Stimulated activated naive CD8-positive, alpha-beta T cell treated with anti-CD3 and anti-CD28 coated beads, Interleukin-15, Interleukin-2, amounts not matched to agents 100 ng/mL and 50 ng/mL, for 24 hours (primary cell): ENCODE results near the gene CD2AP.
"Not testable (repeated sequence)": the region's sequence is repeated elsewhere in the genome, so short reads cannot be mapped to it uniquely, and the experiment has no call there.

Source experiments
- H3K27ac Mint-ChIP-seq: one replicate; pipeline ENCODE4 v1.8.0; 2021; ENCODE audit warnings: mild to moderate bottlenecking, mixed read lengths
- H3K27me3 Mint-ChIP-seq: one replicate; pipeline ENCODE4 v1.8.0; 2021; ENCODE audit warnings: mixed read lengths
- H3K36me3 Mint-ChIP-seq: one replicate; pipeline ENCODE4 v1.8.0; 2021; ENCODE audit warnings: low read depth, mixed read lengths
- H3K4me1 Mint-ChIP-seq: one replicate; pipeline ENCODE4 v1.8.0; 2021; ENCODE audit warnings: low read depth, mixed read lengths
- H3K4me3 Mint-ChIP-seq: one replicate; pipeline ENCODE4 v1.8.0; 2021; ENCODE audit warnings: mild to moderate bottlenecking, mixed read lengths
- H3K9me3 Mint-ChIP-seq: one replicate; pipeline ENCODE4 v1.8.0; 2021; ENCODE audit warnings: mixed read lengths

CD2AP gene

GRCh38 chr6:47599512-47599911, 121.9 kb downstream of the CD2AP start:
- Mint-ChIP-seq H3K9me3 (no peaks in the 10 kb centered on the region), H3K36me3 (peaks cover 49% of the 10 kb centered on the region), H3K27ac (no peak overlapping the region), H3K4me1 (no peaks in the 10 kb centered on the region), H3K4me3 (no peak overlapping the region), H3K27me3 (no peaks in the 10 kb centered on the region)

- Mint-ChIP-seq H3K27me3 (no peaks in the 10 kb centered on the region), H3K36me3 (peaks cover 38% of the 10 kb centered on the region)
Measured at GRCh38 chr6:47603227-47603626, 125.6 kb downstream of the CD2AP start.

GRCh38 chr6:47603995-47604394, 126.4 kb downstream of the CD2AP start:
- no peaks in the 10 kb centered on the region for H3K4me1 Mint-ChIP-seq

More at GRCh38 chr6:47603227-47603626, 125.6 kb downstream of the CD2AP start:
- H3K27ac Mint-ChIP-seq = no peak overlapping the region
- no peak overlapping the region for H3K4me3 Mint-ChIP-seq
- H3K9me3 Mint-ChIP-seq = no peaks in the 10 kb centered on the region
- H3K4me1 Mint-ChIP-seq = no peaks in the 10 kb centered on the region

GRCh38 chr6:47621838-47622449, 144.4 kb downstream of the CD2AP start:
- no peak overlapping the region for H3K4me3 Mint-ChIP-seq
- no peaks in the 10 kb centered on the region for H3K27me3 Mint-ChIP-seq
- no peak overlapping the region for H3K27ac Mint-ChIP-seq
- no peaks in the 10 kb centered on the region for H3K4me1 Mint-ChIP-seq
- H3K36me3 Mint-ChIP-seq = peaks cover 57% of the 10 kb centered on the region
- H3K9me3 Mint-ChIP-seq = no peaks in the 10 kb centered on the region

More at GRCh38 chr6:47603995-47604394, 126.4 kb downstream of the CD2AP start:
- Mint-ChIP-seq H3K36me3 (peaks cover 39% of the 10 kb centered on the region), H3K9me3 (no peaks in the 10 kb centered on the region), H3K27me3 (no peaks in the 10 kb centered on the region), H3K4me3 (no peak overlapping the region), H3K27ac (no peak overlapping the region)

GRCh38 chr6:47626782-47627181, 149.2 kb downstream of the CD2AP start:
- Mint-ChIP-seq H3K4me1 (peaks cover 5% of the 10 kb centered on the region), H3K36me3 (peaks cover 18% of the 10 kb centered on the region), H3K9me3 (no peaks in the 10 kb centered on the region), H3K27ac (no peak overlapping the region), H3K4me3 (no peak overlapping the region), H3K27me3 (no peaks in the 10 kb centered on the region)

- no peak overlapping the region for H3K4me3 Mint-ChIP-seq
- H3K27me3 Mint-ChIP-seq = no peaks in the 10 kb centered on the region
- peaks cover 8% of the 10 kb centered on the region for H3K4me1 Mint-ChIP-seq
- peaks cover 6% of the 10 kb centered on the region for H3K36me3 Mint-ChIP-seq
- H3K27ac Mint-ChIP-seq = no peak overlapping the region
- H3K9me3 Mint-ChIP-seq = no peaks in the 10 kb centered on the region
Measured at GRCh38 chr6:47628448-47629272, 151.1 kb downstream of the CD2AP start.

- Mint-ChIP-seq H3K4me1 (peaks cover 8% of the 10 kb centered on the region), H3K27ac (no peak overlapping the region), H3K4me3 (no peak overlapping the region), H3K36me3 (peaks cover 3% of the 10 kb centered on the region), H3K27me3 (no peaks in the 10 kb centered on the region), H3K9me3 (no peaks in the 10 kb centered on the region)
Measured at GRCh38 chr6:47629954-47630353, 152.4 kb downstream of the CD2AP start.

GRCh38 chr6:47630587-47630986, 153.0 kb downstream of the CD2AP start:
- H3K27ac Mint-ChIP-seq = no peak overlapping the region
- H3K4me3 Mint-ChIP-seq = no peak overlapping the region
- H3K9me3 Mint-ChIP-seq = no peaks in the 10 kb centered on the region
- no peaks in the 10 kb centered on the region for H3K36me3 Mint-ChIP-seq
- H3K27me3 Mint-ChIP-seq = no peaks in the 10 kb centered on the region
- peaks cover 8% of the 10 kb centered on the region for H3K4me1 Mint-ChIP-seq

GRCh38 chr6:47631269-47631772, 153.7 kb downstream of the CD2AP start:
- no peak overlapping the region for H3K4me3 Mint-ChIP-seq
- H3K27me3 Mint-ChIP-seq = no peaks in the 10 kb centered on the region
- H3K9me3 Mint-ChIP-seq = no peaks in the 10 kb centered on the region
- H3K27ac Mint-ChIP-seq = no peak overlapping the region
- H3K36me3 Mint-ChIP-seq = no peaks in the 10 kb centered on the region
- peaks cover 8% of the 10 kb centered on the region for H3K4me1 Mint-ChIP-seq

- Mint-ChIP-seq H3K4me1 (peaks cover 8% of the 10 kb centered on the region), H3K27me3 (no peaks in the 10 kb centered on the region), H3K9me3 (no peaks in the 10 kb centered on the region), H3K27ac (no peak overlapping the region), H3K4me3 (no peak overlapping the region), H3K36me3 (no peaks in the 10 kb centered on the region)
Measured at GRCh38 chr6:47631797-47632196, 154.2 kb downstream of the CD2AP start.

GRCh38 chr6:47633141-47633540, 155.6 kb downstream of the CD2AP start:
- H3K4me3 Mint-ChIP-seq = no peak overlapping the region
- H3K4me1 Mint-ChIP-seq = peaks cover 8% of the 10 kb centered on the region
- H3K27me3 Mint-ChIP-seq = no peaks in the 10 kb centered on the region
- H3K36me3 Mint-ChIP-seq = no peaks in the 10 kb centered on the region
- no peak overlapping the region for H3K27ac Mint-ChIP-seq
- H3K9me3 Mint-ChIP-seq = no peaks in the 10 kb centered on the region

GRCh38 chr6:47634210-47635047, 156.8 kb downstream of the CD2AP start:
- peaks cover 8% of the 10 kb centered on the region for H3K4me1 Mint-ChIP-seq
- H3K27ac Mint-ChIP-seq = no peak overlapping the region
- no peak overlapping the region for H3K4me3 Mint-ChIP-seq
- H3K27me3 Mint-ChIP-seq = peaks cover 8% of the 10 kb centered on the region
- H3K36me3 Mint-ChIP-seq = no peaks in the 10 kb centered on the region
- no peaks in the 10 kb centered on the region for H3K9me3 Mint-ChIP-seq

GRCh38 chr6:47646689-47647088, 169.1 kb downstream of the CD2AP start:
- no peaks in the 10 kb centered on the region for H3K36me3 Mint-ChIP-seq
- no peaks in the 10 kb centered on the region for H3K4me1 Mint-ChIP-seq
- H3K4me3 Mint-ChIP-seq = no peak overlapping the region
- peaks cover 8% of the 10 kb centered on the region for H3K27me3 Mint-ChIP-seq
- H3K9me3 Mint-ChIP-seq = no peaks in the 10 kb centered on the region
- no peak overlapping the region for H3K27ac Mint-ChIP-seq

- Mint-ChIP-seq H3K27me3 (peaks cover 3% of the 10 kb centered on the region), H3K27ac (no peak overlapping the region), H3K4me1 (no peaks in the 10 kb centered on the region), H3K9me3 (no peaks in the 10 kb centered on the region), H3K36me3 (no peaks in the 10 kb centered on the region), H3K4me3 (no peak overlapping the region)
Measured at GRCh38 chr6:47647188-47647587, 169.6 kb downstream of the CD2AP start.

- not testable (repeated sequence) for H3K4me1 Mint-ChIP-seq, H3K4me3 Mint-ChIP-seq, H3K9me3 Mint-ChIP-seq, H3K27ac Mint-ChIP-seq, H3K36me3 Mint-ChIP-seq, H3K27me3 Mint-ChIP-seq
Measured at GRCh38 chr6:47647626-47648025, 170.0 kb downstream of the CD2AP start.
